ENCODE measurements around the gene CSF3R.

The CSF3R gene

GRCh38 chr1:36450270-36450918 is 32.3 kb downstream of the CSF3R start, which contains the start of gene OSCP1:
Gene OSCP1, minus strand, starts transcription at chr1:36450451. Its CDS starts 82 bp downstream, at chr1:36450369.
- no peak for TF ChIP-seq CTCF (IDR thresholded peaks at IDR 0.05; ENCODE audit: unreplicated experiment in 3 of 3)
- Mint-ChIP-seq H3K36me3 (ENCODE audit: low read depth) (peaks cover 15% of the 10 kb centered on the region), H3K27me3 (ENCODE audit: low read depth) (no peaks in the 10 kb centered on the region), H3K27ac (peak within 1 kb of the TSS; percentile 70 to 96 (median 89)), H3K4me3 (peak within 1 kb of the TSS; percentile 89 to 97 (median 94)), H3K9me3 (no peaks in the 10 kb centered on the region), H3K4me1 (peaks cover 18% of the 10 kb centered on the region)

- H3K27ac Mint-ChIP-seq = peak overlapping the region; percentile 3 to 50 (median 8)
- no peak for TF ChIP-seq CTCF (IDR thresholded peaks at IDR 0.05; ENCODE audit: unreplicated experiment in 3 of 3)
- H3K4me1 Mint-ChIP-seq = peaks cover 18% of the 10 kb centered on the region
- H3K27me3 Mint-ChIP-seq (ENCODE audit: low read depth) = no peaks in the 10 kb centered on the region
- H3K9me3 Mint-ChIP-seq = no peaks in the 10 kb centered on the region
- H3K36me3 Mint-ChIP-seq (ENCODE audit: low read depth) = no peaks in the 10 kb centered on the region
- H3K4me3 Mint-ChIP-seq = peak overlapping the region; percentile 89 to 97 (median 94)
These were observed 34.1 kb downstream of the CSF3R start for GRCh38 chr1:36448530-36449056.

- Mint-ChIP-seq H3K27me3 (ENCODE audit: low read depth) (no peaks in the 10 kb centered on the region), H3K36me3 (ENCODE audit: low read depth) (no peaks in the 10 kb centered on the region), H3K27ac (no peak overlapping the region), H3K4me3 (peak overlapping the region in 1 of 3 experiments; percentile 9), H3K9me3 (no peaks in the 10 kb centered on the region), H3K4me1 (peaks cover 18% of the 10 kb centered on the region)
- no peak for TF ChIP-seq CTCF (IDR thresholded peaks at IDR 0.05; ENCODE audit: unreplicated experiment in 3 of 3)
These were observed 35.3 kb downstream of the CSF3R start for GRCh38 chr1:36447450-36447849.

- Mint-ChIP-seq H3K36me3 (ENCODE audit: low read depth) (no peaks in the 10 kb centered on the region), H3K4me1 (peaks cover 18% of the 10 kb centered on the region), H3K4me3 (no peak overlapping the region), H3K9me3 (no peaks in the 10 kb centered on the region), H3K27me3 (ENCODE audit: low read depth) (no peaks in the 10 kb centered on the region), H3K27ac (peak overlapping the region in 1 of 3 experiments; percentile 70)
- no peak for TF ChIP-seq CTCF (IDR thresholded peaks at IDR 0.05; ENCODE audit: unreplicated experiment in 3 of 3)
These were observed 36.0 kb downstream of the CSF3R start for GRCh38 chr1:36446746-36447145.

GRCh38 chr1:36446271-36446670 is 36.4 kb downstream of the CSF3R start:
- Mint-ChIP-seq H3K27me3 (ENCODE audit: low read depth) (no peaks in the 10 kb centered on the region), H3K36me3 (ENCODE audit: low read depth) (no peaks in the 10 kb centered on the region), H3K9me3 (no peaks in the 10 kb centered on the region), H3K4me3 (peak overlapping the region in 2 of 3 experiments; percentile 24 to 31), H3K27ac (peak overlapping the region in 2 of 3 experiments; percentile 12 to 45), H3K4me1 (peaks cover 13% of the 10 kb centered on the region)
- TF ChIP-seq CTCF (IDR thresholded peaks at IDR 0.05; ENCODE audit: unreplicated experiment in 3 of 3) = peak in 2 of 3 experiments; percentile 41 to 45

- Mint-ChIP-seq H3K36me3 (ENCODE audit: low read depth) (peaks cover 5% of the 10 kb centered on the region), H3K27me3 (ENCODE audit: low read depth) (no peaks in the 10 kb centered on the region), H3K4me3 (no peak overlapping the region), H3K27ac (no peak overlapping the region), H3K4me1 (peaks cover 2% of the 10 kb centered on the region), H3K9me3 (no peaks in the 10 kb centered on the region)
- no peak for TF ChIP-seq CTCF (IDR thresholded peaks at IDR 0.05; ENCODE audit: unreplicated experiment in 3 of 3)
These were observed 39.4 kb downstream of the CSF3R start for GRCh38 chr1:36443297-36443696.

Data from nephron (organoid).